GM19023 (cell line): ENCODE data around the gene ACSL3.
"Not testable (repeated sequence)": the region's sequence is repeated elsewhere in the genome, so short reads cannot be mapped to it uniquely, and the experiment has no call there.

ENCODE experiments used
- ATAC-seq: cut with Tn5 transposase; IDR thresholded peaks from one replicate; pipeline ENCODE4 v1.9.1; 2021; ENCODE audit warnings: mild to moderate bottlenecking, moderate library complexity; ENCODE audit not compliant: unreplicated experiment

Gene ACSL3

GRCh38 chr2:222968550-222969155, 107.8 kb downstream of the ACSL3 start:
- no peak for ATAC-seq

GRCh38 chr2:222969491-222969890, 108.7 kb downstream of the ACSL3 start:
- no peak for ATAC-seq

- no peak for ATAC-seq
Measured at GRCh38 chr2:222972420-222972819, 111.6 kb downstream of the ACSL3 start.

- no peak for ATAC-seq
Measured at GRCh38 chr2:222973237-222973636, 112.4 kb downstream of the ACSL3 start.

- no peak for ATAC-seq
Measured at GRCh38 chr2:222973733-222974132, 112.9 kb downstream of the ACSL3 start.

- ATAC-seq = no peak
Measured at GRCh38 chr2:222976521-222977061, 115.8 kb downstream of the ACSL3 start.

GRCh38 chr2:222977121-222977520, 116.3 kb downstream of the ACSL3 start:
- ATAC-seq = no peak

GRCh38 chr2:222978850-222979249, 118.0 kb downstream of the ACSL3 start:
- ATAC-seq = no peak

GRCh38 chr2:222979484-222979883, 118.6 kb downstream of the ACSL3 start:
- ATAC-seq = no peak

- ATAC-seq = no peak
Measured at GRCh38 chr2:222982010-222982908, 121.4 kb downstream of the ACSL3 start.

- no peak for ATAC-seq
Measured at GRCh38 chr2:222982909-222983265, 122.1 kb downstream of the ACSL3 start.

GRCh38 chr2:222984908-222985307, 124.1 kb downstream of the ACSL3 start:
- ATAC-seq = no peak

- ATAC-seq = no peak
Measured at GRCh38 chr2:222989431-222989830, 128.6 kb downstream of the ACSL3 start.

- ATAC-seq = not testable (repeated sequence)
Measured at GRCh38 chr2:222990206-222990605, 129.4 kb downstream of the ACSL3 start.

GRCh38 chr2:222992137-222992536, 131.3 kb downstream of the ACSL3 start:
- no peak for ATAC-seq
